SK-N-SH treated with all-trans-retinoic acid at 6 μM for 48 hours (cell line): ENCODE measurements around the gene AKNA.

Experiments used
- ESRRG ChIP-seq: fragments of 250-450 bp; sonication (Bioruptor Pico); IDR thresholded peaks from 2 replicates; pipeline ENCODE4 v1.6.1; 2021; ENCODE audit warnings: mild to moderate bottlenecking
- RARB ChIP-seq: fragments of 250-450 bp; sonication (Bioruptor Pico); IDR thresholded peaks from 2 replicates; pipeline ENCODE4 v1.8.0; 2021; ENCODE audit warnings: mild to moderate bottlenecking, moderate library complexity
- TOX ChIP-seq: fragments of 250-450 bp; sonication (Bioruptor Pico); IDR thresholded peaks from 2 replicates; pipeline ENCODE4 v1.8.0; 2021; ENCODE audit warnings: mild to moderate bottlenecking, moderate library complexity, borderline replicate concordance
- ZFP30 ChIP-seq: fragments of 450-650 bp; formaldehyde crosslinking; IDR thresholded peaks from 2 replicates; pipeline ENCODE4 v1.5.0; 2022; ENCODE audit warnings: mild to moderate bottlenecking, moderate library complexity
- ZNF70 ChIP-seq: fragments of 450-650 bp; formaldehyde crosslinking; IDR thresholded peaks from 2 replicates; pipeline ENCODE4 v1.5.0; 2020; ENCODE audit warnings: mild to moderate bottlenecking, moderate library complexity
- TF ChIP-seq, protein P1 (sequence below): fragments of 250-450 bp; sonication (Bioruptor Pico); IDR thresholded peaks from 2 replicates; pipeline ENCODE4 v1.8.0; 2020; ENCODE audit warnings: mild to moderate bottlenecking, moderate library complexity, borderline replicate concordance
- TF ChIP-seq, protein P2 (sequence below): fragments of 250-450 bp; sonication (Bioruptor Pico); IDR thresholded peaks from 2 replicates; pipeline ENCODE4 v1.5.1; 2021; ENCODE audit warnings: mild to moderate bottlenecking, moderate library complexity

GRCh38 chr9:114307899-114308267 is 79.9 kb downstream of the AKNA start:
- TF ChIP-seq ESRRG (no peak), ZFP30 (CRISPR knock-in tag) (no peak), ZNF70 (CRISPR knock-in tag) (no peak), TOX (CRISPR knock-in tag) (no peak), RARB (CRISPR knock-in tag) (no peak)
- TF ChIP-seq, protein P1, sequence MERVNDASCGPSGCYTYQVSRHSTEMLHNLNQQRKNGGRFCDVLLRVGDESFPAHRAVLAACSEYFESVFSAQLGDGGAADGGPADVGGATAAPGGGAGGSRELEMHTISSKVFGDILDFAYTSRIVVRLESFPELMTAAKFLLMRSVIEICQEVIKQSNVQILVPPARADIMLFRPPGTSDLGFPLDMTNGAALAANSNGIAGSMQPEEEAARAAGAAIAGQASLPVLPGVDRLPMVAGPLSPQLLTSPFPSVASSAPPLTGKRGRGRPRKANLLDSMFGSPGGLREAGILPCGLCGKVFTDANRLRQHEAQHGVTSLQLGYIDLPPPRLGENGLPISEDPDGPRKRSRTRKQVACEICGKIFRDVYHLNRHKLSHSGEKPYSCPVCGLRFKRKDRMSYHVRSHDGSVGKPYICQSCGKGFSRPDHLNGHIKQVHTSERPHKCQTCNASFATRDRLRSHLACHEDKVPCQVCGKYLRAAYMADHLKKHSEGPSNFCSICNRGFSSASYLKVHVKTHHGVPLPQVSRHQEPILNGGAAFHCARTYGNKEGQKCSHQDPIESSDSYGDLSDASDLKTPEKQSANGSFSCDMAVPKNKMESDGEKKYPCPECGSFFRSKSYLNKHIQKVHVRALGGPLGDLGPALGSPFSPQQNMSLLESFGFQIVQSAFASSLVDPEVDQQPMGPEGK = no peak
- TF ChIP-seq, protein P2, sequence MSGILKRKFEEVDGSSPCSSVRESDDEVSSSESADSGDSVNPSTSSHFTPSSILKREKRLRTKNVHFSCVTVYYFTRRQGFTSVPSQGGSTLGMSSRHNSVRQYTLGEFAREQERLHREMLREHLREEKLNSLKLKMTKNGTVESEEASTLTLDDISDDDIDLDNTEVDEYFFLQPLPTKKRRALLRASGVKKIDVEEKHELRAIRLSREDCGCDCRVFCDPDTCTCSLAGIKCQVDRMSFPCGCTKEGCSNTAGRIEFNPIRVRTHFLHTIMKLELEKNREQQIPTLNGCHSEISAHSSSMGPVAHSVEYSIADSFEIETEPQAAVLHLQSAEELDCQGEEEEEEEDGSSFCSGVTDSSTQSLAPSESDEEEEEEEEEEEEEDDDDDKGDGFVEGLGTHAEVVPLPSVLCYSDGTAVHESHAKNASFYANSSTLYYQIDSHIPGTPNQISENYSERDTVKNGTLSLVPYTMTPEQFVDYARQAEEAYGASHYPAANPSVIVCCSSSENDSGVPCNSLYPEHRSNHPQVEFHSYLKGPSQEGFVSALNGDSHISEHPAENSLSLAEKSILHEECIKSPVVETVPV (CRISPR knock-in tag) = no peak
